NCI-H1105 treated with DMSO at 0.1 percent for 48 hours (cell line): ENCODE data around the gene SCTR.

ENCODE experiments used
- DNase-seq: peaks from one replicate; lab custom pipeline; 2025; lab: John Stamatoyannopoulos, UW

The SCTR gene

DNA sequence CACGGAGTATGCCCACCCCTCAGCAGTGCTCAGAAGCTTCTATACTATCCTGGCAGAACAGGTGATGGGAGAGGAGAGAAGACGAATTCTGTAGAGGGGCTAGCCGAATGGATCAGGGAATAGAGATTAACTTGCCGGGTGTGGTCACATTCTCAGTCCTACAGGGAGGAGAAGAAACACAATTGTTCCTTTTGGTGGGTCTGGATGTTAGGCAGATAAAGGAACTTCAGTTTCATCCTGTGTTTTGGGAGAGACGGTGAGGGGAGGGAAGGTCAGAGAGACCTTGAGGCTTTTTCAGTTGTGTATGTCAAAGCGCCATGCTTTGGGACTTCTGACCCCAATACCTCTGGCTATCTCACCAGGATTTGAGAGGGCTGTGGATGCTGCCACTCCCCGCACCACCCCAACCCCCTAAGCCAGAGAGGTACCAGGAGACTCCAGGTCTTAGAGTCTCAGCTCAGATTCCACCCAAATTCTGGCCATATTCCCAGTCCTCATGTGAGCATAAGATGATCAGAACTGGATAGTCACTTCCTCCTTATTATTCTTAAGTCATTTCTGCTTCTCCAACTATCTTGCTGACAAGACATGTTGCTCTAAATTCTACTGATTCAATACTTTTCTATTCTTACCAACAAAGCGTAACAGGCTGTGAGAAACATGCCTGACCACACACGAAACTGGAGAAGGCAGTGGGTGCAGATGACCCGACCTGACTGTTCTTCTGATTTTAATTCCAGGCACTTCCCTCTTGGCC lies 94.9 kb downstream of the SCTR start:
- no peak for DNase-seq

- no peak for DNase-seq
Measured at GRCh38 chr2:119428488-119429224, 95.6 kb downstream of the SCTR start.

DNA sequence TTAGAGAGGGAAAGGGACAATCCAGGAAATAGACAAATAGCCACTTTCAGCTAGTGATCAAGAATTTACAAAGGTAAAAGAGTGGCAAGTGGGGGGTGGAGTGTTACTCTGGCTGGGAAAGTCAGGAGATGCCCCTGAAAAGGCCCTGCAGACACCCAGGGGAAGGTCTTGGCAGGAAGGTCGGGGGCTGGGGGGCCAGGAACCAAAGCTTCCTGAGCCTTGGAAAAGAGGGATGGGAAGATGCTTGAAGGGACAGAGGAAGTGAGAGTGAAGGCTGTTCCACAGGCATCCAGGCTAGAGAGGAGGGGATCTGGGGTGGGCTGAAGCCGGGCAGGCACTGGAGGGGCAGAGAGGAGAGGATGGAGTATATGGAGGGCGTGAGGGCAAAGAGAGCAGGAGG lies 96.5 kb downstream of the SCTR start:
- no peak for DNase-seq

- no peak for DNase-seq
Measured at GRCh38 chr2:119426801-119427395, 97.4 kb downstream of the SCTR start.

DNA sequence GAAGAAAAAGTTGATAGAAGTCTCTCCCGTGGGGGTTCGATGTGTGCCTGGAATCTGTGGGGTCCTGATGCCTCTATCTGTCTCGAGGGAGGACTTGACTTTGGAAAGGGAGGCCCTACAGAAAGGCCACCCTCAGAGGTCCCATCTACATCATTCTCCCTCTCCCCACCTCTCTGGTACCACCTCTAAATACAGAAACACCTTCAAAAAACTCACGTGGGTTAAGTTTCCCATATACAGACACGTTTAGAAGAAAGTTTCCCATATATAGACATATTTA lies 97.9 kb downstream of the SCTR start:
- DNase-seq, result no peak

GRCh38 chr2:119425620-119426395 lies 98.5 kb downstream of the SCTR start:
- DNase-seq, result no peak

- DNase-seq, result no peak
Measured at GRCh38 chr2:119425119-119425405, 99.2 kb downstream of the SCTR start.

GRCh38 chr2:119424284-119425118 lies 99.8 kb downstream of the SCTR start:
- no peak for DNase-seq

DNA sequence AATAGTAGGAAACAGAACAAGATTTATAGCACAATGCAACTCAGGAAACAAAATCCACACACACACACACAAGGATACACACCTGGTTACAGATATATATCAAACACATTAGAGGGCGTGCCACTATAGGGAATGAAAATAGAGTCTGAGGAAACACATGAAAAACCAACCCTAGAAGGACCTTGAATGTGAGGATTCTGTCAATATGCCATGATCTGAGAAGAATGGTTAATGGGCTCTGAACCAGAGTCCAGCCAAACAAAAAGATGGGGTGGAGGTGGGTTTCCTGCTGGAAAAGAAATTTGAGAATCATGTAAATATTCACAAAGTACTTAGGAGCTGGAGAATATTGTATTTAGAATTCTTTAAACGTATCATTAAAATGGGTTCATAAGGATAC lies 100.5 kb downstream of the SCTR start:
- DNase-seq, result no peak

- no peak for DNase-seq
Measured at GRCh38 chr2:119423108-119423444, 101.2 kb downstream of the SCTR start.

GRCh38 chr2:119422360-119423107 lies 101.7 kb downstream of the SCTR start:
- no peak for DNase-seq

DNA sequence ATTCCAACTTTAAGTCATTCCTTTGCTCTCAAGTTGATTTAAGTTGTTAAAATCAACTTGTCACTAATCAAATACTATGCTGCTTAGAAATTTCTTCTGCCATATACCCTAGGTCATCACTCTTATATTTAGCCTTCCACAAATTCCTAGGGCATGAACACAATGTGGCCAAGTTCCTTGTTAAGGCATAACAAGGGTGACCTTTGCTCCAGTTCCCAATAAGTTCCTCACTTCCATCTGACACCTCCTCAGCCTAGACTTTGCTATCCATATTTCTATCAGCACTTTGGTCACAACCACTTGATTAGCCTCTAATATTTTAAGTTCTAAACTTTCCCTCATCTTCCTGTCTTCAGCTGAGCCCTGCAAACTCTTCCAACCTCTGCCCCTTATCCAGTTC lies 102.5 kb downstream of the SCTR start:
- DNase-seq, result no peak

DNA sequence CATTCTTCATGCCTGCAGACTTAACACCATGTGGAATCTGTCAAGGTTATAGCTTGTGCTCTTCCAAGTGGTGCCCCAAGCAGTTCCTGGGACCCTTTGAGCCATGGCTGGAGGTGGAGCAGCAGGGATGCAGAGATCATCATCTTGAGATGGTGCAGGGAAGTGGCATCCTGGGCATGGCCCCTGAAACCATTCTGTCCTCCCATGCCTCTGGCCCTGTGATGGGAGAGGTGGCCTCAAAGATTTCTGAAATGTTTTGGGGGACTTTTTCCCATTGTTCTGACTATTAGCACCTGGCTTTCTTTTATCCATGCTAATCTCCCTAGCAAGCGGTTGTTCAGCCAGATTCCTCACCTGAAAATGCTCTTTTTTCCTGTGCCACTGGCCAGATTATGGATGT lies 103.0 kb downstream of the SCTR start:
- no peak for DNase-seq

- no peak for DNase-seq
Measured at GRCh38 chr2:119419803-119420508, 104.3 kb downstream of the SCTR start.

DNA sequence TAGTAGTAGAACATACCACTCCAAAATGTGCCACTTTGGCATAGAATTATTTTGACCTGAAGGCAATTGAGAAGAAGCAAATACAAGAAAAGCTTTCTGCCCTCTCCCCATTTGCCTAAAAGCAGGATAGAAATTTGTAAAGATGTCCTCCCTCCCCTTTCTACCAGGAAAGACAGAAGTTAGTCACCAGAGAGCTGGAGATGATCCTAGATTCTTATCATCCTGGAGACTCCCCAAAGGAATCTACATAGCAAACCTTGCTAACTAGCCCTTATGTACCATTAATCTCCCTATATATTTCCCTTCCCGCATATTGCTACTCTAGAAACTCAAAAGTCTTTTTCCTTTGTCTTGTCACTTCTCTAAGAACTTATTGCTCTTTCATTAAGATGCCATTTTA lies 105.2 kb downstream of the SCTR start:
- DNase-seq, result no peak

- no peak for DNase-seq
Measured at GRCh38 chr2:119417908-119418307, 106.4 kb downstream of the SCTR start.

- DNase-seq, result no peak
Measured at GRCh38 chr2:119416299-119416923, 107.9 kb downstream of the SCTR start.

DNA sequence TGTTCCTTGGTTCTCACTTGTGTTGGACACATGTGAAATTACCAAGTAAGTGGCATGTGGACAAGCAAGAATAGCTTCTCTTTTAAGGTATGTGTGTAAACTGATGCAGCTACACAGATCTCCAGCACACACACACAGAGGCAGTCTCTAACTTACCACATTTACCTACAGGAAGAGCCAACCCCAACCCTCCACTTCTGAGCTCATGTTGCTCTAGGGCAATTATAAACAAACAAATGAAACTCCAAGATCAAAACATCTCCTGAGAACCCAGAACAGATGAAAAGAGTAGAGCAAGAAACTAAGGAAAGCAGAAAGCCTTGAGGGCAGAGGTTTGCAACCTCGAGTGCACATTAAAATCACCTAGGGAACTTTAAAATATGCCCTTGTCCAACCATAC lies 108.7 kb downstream of the SCTR start:
- DNase-seq, result no peak

DNA sequence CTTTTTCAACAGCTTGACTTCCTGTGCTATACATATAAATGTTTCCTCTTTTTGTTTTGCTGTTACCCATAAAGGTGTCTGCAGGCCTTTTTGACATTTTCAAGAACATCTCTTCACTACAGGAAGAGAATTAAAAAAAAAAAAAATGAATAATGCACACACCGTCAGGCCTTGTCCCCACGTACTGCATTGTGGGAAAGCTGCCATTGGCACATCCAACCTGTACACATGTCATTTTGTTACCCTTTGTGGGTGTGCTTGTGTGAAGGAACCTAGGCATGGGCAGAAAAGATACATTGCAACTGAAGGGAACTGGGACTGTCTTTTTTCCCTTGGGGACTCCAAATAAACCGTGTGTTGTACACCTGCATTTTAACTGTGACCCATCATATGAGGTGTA lies 109.4 kb downstream of the SCTR start:
- DNase-seq, result no peak

DNA sequence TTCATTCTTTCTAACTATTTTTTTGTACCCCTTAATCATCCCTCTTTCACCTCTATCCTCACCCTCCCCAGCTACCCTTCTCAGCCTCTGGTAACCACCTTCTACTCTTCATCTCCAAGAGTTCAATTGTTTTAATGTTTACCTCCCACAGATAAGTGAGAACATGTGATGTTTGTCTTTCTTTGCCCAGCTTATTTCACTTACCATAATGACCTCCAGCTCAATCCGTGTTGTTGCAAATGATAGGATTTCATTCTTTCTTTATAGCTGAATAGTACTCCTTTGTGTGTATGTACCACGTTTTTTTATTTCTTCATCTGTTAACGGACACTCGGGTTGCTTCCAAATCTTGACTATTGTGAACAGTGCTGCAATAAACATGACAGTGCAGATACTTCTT lies 114.8 kb downstream of the SCTR start:
- no peak for DNase-seq
